Vagina (tissue), 2 donors: ENCODE data around the gene SUN1.
"Not testable (repeated sequence)": the region's sequence is repeated elsewhere in the genome, so short reads cannot be mapped to it uniquely, and the experiment has no call there.

Source experiments
- POLR2A ChIP-seq, 2 donors: fragments of 450-650 bp; IDR thresholded peaks; one replicate each; pipeline ENCODE4 v1.6.1; 2017; ENCODE audit warnings: antibody characterized with exemption in 2 of 2, mild to moderate bottlenecking in 2 of 2, moderate library complexity in 2 of 2
- POLR2AphosphoS5 ChIP-seq, 2 donors: sonication (generic); formaldehyde crosslinking; IDR thresholded peaks; one replicate each; pipeline ENCODE4 v1.9.0; 2017; ENCODE audit warnings: antibody characterized with exemption in 2 of 2, mild to moderate bottlenecking in 2 of 2, low read depth in 1 of 2; ENCODE audit not compliant: insufficient read depth in 1 of 2

DNA sequence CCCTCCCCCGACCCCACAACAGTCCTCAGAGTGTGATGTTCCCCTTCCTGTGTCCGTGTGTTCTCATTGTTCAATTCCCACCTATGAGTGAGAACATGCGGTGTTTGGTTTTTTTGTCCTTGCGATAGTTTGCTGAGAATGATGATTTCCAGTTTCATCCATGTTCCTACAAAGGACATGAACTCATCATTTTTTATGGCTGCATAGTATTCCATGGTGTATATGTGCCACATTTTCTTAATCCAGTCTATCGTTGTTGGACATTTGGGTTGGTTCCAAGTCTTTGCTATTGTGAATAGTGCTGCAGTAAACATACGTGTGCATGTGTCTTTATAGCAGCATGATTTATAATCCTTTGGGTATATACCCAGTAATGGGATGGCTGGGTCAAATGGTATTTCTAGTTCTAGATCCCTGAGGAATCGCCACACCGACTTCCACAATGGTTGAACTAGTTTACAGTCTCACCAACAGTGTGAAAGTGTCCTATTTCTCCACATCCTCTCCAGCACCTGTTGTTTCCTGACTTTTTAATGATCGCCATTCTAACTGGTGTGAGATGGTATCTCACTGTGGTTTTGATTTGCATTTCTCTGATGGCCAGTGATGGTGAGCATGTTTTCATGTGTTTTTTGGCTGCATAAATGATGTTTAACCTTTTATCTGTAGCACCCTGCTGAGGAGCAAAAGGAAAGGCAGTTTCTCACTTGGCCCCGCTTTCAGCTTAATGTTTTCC lies 35.7 kb upstream of the SUN1 start:
- not testable (repeated sequence) for TF ChIP-seq POLR2A (IDR thresholded peaks at IDR 0.05); POLR2AphosphoS5 (IDR thresholded peaks at IDR 0.05; ENCODE audit: insufficient read depth in 1 of 2, low read depth in 1 of 2)
